Activated T-cell treated with anti-CD3 and anti-CD28 coated beads for 24 hours (primary cell): ENCODE data around the gene MTHFD1.

Experiments
- DNase-seq: peaks from one replicate; pipeline ENCODE4 v3.0.0-alpha.2; 2020; ENCODE audit warnings: low read depth

MTHFD1 gene

DNA sequence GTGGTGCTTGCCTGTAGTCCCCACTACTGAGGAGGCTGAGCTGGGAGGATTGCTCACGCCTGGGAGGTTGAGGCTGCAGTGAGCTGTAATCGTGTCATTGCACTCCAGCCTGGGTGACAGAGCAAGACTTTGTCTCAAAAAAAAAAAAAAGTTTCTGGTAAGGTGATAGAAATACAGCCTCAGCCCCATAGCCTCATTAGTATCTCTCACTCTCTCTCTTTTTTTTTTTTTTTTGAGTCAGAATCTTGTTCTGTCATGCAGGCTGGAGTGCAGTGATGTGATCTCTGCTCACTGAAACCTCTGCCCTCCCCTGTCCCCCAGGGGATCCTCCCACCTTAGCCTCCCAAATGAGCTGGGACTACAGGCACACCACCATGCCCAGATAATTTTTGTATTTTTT, 19.2 kb downstream of the MTHFD1 start:
- no peak for DNase-seq

DNA sequence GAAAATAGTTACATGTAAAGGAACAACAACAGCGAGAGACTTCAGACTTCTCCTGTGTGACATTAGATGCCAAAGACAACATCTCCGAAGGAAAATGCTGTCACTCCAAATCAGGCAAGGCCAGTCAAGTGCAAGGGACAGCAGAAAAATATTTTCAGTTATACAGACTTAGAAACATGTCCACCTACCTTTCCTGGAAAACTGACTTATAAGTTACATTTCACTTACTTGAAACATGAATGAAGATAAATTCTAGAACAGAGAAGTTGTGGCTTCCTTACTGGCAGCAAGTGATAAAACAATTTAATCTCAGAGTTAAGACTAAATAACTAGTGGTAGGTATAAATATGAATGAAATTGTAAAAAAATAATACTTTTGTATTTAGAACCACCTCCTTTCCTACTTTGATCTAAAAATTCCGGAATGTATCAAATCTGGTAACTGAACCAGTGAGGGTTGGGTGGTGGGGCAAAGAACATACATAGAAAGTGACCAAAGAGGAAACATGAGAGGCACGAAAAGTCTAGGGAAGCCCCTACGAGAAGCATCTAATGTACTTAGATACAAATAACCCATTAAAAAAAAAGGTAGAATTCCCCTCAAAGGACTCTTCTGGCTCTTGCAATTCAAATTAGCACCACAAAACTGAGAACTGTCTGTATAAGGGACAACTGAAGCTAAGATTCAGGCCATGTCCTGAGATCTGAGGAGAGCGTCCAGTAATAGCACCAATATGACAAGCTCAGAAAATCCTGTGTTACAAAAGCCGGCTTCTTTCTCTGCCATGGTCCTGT, 21.2 kb downstream of the MTHFD1 start:
- no peak for DNase-seq

DNA sequence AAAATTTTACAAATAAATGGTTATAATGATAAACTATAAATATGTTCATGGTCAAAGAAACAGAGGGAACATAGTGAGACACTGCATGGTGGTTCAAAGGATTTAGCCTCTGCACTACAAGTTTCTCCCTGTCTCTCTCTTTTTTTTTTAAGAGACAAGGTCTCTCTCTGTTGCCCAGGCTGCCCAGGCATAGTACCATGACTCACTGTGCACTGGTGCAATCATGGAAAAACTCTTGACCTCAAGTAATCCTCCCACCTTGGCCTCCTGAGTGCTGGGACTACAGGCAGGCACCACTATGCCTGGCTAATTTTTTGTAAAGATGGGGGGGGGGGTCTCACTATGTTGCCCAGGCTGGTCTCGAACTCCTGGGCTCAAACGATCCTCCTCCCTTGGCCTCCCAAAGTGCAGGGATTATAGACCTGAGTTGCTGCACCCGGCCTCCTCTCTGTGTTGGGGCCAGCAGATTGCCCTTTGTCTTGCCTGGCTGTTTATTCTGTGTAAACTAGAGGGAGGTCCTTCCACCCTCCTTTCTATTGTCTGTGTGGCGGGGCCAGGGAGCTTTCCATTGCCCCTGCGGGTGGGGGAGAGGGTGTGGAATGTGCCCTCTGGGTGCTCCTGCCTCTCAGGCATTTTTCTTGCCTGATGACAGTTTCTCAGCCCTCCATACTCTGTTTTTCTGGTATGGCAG, 22.1 kb downstream of the MTHFD1 start:
- DNase-seq: no peak

DNA sequence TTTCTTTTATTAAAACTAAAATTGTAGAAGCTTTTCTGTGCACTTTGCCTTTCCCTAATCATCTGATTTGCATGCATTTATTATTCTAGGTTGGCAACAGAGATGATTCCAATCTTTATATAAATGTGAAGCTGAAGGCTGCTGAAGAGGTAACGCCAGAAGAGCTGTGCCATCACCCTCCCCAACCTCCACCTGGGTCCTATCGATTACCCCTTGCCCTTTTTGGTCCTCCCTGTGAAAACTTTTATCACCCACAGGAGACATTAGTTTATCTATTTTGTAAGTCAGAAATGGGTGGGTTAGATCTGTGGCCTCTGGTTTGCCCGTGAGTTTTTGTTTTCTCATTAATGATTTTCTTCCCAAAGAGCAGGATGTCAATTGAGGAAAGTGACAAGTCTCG, 22.8 kb downstream of the MTHFD1 start:
- no peak for DNase-seq

DNA sequence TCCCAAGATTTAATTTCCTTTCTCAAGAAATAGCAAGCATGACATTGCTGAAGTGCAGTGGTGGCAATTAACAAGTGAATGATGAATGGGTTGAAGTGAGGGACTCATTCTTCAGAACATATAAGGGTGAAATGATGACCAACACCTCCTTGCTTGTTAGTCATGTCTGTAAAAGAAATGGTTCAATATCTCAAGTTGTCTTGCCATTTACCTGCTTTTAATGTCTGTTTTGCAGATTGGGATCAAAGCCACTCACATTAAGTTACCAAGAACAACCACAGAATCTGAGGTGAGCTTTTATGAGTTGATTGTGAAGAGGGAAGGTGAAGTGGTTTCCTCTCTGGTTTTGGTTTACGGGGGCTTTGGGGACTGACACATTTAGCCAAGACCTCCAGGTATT, 24.1 kb downstream of the MTHFD1 start:
- DNase-seq: no peak

DNA sequence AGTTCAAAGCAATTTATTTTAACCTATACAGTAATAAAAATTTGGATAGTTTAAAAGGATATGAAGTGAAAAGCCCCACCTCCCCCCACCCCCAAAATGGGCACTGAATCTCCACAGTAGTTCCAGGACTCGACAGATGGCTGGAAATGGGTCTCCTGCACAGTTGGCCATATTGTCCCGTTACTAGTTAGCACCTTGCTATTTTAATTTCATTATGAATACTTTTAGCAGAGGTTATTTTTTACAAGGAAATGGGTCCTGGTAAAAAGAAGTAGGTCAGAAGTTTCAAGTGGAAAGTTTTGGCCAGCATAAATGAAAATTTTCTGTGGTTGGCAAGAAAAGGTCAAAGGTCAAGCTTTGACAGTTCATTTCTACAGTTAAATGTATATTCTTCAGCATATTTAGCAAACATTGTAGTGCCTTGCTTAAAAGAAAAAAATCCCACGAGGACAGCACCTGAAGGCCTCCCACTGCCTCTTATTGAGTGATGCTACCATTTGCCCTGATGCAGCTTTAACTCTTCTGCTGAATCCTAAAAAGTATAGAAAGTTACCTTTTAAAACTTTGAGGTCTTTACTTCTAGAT, 28.3 kb downstream of the MTHFD1 start:
- no peak for DNase-seq

DNA sequence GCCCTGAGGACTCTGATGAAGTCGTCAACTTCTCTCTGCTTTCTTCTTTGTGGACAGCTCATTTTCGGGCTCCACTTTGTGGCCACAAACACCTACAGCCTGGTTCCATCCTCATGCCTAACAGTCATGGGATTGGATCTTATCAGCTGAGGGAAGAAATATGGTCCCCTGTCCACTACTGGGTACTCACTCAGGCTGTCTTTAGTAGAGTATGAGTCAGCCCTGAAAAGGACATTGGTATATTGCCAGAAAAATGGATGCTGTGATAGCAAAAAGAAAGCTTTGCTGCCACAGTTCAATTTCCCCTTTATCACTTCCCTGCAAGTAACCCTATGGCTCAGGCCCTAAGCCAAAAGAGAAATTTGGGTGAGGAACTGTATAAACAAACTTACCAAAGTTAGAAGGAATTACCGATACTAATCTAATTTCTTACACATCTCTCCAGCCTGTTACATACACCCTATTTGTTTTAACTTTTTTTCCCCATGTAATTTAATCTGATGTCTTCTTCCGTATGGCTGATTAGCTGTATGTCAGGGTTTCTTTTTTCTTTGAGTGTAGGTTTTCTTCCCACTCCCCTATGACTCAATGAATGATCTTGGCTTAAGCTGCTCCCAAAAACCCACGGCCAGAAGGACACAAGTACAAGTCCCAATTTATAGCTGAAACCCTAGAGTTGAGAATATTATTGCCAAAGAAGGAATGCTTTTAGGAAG, 29.1 kb downstream of the MTHFD1 start:
- no peak for DNase-seq

DNA sequence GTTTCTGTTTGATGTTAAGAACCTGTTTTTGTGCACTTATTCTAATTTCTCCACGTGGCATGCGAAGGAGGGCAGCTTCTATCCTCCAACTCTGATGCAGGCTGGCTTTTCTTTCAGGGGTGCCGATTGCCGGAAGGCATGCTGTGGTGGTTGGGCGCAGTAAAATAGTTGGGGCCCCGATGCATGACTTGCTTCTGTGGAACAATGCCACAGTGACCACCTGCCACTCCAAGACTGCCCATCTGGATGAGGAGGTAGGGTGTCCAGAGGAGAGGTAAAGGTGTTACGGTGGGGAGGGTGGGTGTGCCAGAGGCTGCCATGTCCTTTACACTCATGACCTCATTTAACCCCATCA, 29.6 kb downstream of the MTHFD1 start:
- no peak for DNase-seq

DNA sequence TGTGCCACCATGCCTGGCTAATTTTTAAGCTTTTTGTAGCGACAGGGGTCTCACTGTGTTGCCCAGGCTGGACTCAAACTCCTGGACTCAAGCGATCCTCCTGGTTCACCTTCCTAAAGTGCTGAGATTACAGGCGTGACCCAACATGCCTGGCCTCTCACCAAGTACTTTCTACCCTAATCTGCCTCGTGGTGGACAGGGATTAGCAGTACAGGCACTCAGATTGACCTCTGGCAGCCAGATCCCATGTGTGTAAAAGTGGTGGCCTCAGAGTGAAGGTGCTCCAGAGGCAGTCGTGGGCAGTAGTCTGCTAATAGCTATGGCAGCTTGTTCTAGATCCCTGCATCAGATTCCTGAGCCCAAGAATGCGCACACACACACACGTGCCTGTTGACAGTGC, 30.9 kb downstream of the MTHFD1 start:
- no peak for DNase-seq

DNA sequence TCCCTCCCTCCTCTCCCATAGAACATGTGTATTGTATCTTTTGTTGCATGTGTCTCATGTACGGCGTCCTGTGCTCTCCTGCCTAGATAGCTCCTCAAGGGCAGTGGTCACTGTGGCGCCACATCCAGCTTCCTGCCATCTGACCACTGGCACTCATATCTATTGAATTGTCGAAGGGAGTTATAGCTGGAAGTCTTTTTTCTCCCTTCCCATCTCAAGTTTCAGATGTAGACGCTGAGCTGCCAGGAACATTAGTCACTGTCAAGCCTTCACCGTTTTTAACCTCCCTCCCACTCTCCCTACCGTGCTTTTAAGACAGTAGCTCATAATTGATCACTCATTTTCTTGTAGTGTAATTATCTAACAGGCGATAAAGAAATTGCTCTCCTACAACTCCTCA, 33.0 kb downstream of the MTHFD1 start:
- no peak for DNase-seq

DNA sequence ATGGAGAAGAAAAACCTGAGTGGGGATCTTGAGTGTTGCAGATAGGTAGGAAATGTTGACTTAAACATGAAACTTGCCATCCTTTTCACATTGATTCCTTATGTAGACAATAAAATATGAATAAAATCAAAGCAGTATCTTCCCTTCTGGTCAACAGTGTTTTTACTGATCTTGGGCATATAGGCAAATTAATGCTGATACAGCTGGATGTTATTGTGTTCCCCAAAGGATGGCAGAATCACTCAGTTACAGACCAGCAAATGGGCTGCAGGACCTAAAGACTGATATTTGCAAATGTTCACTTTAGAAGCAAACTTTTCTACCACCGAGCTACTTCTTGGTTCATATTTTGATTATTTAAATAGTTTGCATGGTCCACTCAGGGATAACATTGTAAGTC, 33.9 kb downstream of the MTHFD1 start:
- no peak for DNase-seq

DNA sequence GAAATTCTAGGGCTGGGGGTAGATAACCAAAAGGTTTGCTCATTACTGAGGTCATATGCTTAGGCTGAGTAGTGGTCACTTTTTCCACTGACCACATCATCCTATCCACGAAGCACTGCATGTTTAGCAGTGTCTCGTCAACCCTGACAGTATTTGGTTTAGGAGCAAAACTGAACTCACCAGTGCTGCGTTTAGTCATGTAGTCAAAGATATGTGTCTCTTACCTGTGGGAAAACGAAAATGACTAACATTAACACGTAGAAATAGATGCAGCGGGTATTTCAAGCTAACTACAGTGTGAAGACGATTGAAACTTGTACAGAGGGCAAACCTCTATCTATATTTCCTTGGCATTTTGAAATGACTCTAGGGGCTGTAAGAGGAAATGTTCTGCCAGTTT, 34.6 kb downstream of the MTHFD1 start:
- no peak for DNase-seq

DNA sequence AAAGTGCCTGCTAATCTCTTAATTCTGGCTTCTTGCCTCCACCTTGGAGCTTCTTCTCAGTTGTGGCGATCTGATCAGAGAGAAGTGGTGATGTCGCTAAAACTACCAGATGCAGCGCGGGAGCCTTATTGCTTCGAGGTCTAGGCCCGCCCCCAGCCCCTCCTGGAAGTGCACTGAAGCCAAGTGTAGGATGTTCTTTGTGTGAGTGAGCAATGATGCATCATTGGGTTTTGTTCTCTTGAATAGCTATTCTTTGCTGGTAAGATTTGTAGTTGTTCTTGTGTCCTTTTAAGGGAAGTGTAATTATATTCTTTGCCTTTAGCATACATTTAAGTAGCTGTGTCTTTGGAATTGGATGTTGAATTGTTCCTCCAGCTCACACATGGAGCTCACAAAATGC, 35.8 kb downstream of the MTHFD1 start:
- DNase-seq: no peak

DNA sequence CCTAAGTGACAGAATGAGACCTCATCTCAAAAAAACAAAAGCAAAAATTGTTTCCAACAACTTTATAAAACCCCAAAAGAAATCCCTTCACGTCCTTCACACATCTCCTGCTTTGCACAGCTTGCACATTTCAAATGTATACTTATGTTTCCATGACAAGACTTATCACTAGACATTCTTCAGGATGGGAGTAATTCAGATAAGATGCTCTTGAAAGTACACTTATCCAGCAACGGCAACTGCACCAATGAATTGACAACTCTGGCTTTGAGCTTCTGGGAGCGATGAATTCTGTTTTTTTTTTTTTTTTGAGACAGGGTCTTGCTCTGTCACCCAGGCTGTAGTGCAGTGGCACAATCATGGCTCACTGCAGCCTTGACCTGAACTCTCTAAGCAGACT, 46.4 kb downstream of the MTHFD1 start:
- no peak for DNase-seq

DNA sequence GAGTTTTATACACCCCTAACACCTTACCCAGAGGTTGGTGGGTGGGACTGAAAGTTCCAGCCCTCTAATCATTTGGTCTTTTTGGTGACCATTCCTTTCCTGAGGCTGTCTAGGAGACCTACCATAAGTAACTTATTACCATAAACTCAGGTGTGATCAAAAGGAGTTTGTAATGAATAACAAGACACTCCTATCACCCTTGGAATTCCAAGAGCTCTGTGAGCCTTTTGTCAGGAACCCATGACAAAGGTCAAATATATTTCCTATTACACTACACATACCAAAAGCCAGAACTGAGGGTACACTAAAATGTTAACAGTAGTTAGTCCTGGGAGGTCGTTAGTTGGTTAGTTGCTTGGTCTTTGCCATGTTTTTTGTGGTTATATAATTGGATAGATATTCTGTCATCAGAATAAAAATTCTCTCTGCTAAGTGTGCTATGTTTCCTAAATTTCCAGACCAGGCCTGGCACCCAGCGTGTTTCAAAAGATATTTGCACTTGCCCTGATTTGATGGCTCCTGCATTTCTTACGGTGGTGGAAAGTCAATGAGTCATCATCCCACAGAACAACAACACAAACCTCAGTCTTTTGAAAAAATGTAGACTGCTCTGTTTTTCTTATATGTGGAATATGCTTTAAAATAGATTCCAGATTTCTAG, 50.2 kb downstream of the MTHFD1 start:
- no peak for DNase-seq

DNA sequence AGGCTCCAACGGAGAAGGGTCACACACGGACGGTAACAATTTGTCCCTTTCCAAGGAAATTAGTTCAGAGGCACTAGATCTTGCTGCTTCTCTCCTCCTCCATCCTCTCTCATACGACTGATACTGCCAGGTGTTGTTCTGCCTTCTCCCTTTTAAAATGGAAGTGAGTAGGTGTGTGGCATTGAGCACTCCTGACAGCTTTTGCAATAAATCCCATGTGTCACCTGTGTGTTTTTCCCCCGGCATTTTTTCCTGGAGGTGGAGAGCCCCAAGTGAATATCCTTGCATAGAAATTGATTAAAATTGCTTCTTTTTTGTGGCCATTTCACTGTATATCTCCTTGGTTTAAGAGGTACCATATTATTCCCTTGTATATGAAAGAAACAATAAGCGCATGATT, 51.0 kb downstream of the MTHFD1 start:
- DNase-seq: no peak

DNA sequence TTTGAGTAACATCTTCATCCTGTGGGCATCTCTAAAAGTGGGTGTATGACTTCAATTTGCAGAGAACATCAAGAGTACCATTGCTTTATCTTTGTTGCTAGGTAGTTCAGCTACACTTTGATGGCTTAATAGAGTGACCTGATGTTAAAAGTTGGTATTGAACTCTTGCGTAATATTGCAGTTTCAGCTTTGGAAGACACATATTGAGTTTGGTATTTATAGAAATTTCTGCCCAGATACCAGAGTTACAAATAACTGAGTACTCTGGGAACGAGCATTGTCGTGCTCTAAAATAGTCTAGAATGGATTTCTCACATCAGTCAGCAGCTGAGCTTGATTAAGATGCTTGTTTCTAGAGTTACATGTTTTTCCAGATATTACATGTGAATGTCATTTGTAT, 52.3 kb downstream of the MTHFD1 start:
- no peak for DNase-seq

DNA sequence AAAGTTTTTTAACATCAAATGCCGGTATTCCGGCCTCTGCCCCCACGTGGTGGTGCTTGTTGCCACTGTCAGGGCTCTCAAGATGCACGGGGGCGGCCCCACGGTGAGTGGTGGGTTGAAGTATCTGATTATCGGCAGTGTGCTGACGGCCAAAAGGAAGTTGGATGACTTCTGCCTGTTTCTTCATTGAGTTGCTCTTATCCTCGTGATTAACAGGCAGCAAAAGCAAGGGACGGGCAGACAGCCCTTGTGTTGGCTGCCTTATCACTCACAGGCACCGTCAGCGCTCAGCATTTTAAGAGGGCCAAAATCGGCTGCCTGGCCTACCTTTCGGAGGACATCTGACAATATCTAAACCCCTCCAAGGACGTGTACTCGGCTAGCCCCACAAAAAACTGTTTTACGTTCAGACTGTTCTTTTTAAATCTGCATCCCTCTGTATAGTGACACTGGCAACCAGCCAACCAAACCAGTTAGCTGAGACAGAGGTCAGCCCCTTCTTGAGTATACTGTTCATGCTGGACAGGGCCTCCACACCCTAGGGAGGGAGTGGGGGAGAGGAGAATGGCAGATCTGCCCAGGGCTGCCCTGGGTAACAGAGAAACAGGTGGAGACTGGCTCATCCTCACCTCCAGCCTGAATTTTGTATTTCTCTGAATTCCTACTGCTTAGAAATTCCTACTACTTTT, 54.3 kb downstream of the MTHFD1 start:
- DNase-seq: no peak

DNA sequence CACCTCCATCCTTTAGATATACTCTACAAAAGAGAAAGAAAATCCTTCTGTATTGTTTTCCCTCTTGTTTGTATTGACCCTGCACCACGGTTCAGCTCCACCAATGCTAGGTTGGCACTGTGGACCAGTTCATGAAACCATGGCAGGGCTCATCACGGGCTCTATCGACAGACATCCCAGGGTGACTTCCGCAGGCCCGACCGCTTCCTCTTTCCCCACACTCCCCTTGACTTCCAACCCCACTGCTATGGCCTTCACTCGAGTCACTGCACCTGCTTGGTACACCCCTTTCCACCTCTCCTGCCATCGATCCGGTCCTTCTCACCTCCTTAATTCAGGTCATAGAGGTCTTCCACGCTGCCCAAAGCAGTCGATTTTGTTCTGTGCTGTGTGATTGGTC, 56.0 kb downstream of the MTHFD1 start:
- DNase-seq: no peak

DNA sequence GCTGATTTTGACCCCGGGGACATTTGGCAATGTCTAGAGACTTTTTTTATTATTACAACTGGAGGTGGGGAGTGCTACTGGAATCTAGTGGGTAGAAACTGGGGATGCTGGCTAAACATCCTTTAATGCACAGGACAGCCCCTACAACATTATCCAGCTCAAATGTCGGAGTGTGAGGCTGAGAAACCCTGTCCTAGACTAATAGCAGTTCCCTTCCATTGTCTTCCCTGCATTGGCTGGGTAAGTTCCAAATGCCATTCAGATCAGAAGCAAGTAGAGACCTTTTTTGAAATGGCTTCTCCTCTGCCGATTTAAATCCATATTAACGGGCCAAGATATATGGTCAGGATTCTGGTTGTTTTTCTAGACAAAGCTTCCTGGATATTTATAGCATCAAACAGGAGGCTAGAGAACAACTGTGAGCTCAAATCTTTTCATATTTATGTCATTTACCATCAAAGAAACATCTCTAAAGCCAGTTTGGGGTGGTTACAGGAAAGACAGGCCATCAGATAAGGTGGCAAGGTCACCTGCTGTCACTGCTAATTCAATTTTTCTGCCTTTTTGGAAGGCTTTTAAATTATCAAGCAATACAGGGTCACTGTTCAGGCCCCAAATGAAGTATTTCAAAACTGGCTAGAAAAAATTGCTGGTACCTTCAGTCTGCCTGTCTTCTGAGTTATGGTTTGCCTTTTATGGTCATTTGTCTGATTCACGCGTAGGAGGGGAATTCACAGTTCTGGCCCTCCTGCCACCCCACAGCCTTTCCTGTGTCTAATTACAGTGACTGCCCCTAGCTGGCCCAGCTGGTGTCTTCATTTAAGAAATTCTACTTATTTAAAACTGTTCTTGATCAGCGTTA, 57.1 kb downstream of the MTHFD1 start:
- peak; percentile 29 for DNase-seq
